K562 (cell line): ENCODE measurements around the gene PLCG2. TPM values are rescaled to one million over a fixed set of nuclear protein-coding genes. Genes with fewer than 3 reads are reported as not detected.

Experiments
- CHD4 ChIP-seq: fragments of 200-600 bp; sonication (generic); IDR thresholded peaks from 3 replicates; pipeline ENCODE4 v1.6.1; 2012; ENCODE audit warnings: low read depth, mild to moderate bottlenecking, mixed read lengths, low read length, inconsistent platforms; ENCODE audit not compliant: insufficient read depth, insufficient replicate concordance, poor library complexity, severe bottlenecking
- CREB5 ChIP-seq: fragments of 250-450 bp; sonication (Bioruptor Pico); IDR thresholded peaks from 2 replicates; pipeline ENCODE4 v1.5.0; 2020; ENCODE audit warnings: mild to moderate bottlenecking
- E2F5 ChIP-seq: sonication (generic); formaldehyde crosslinking; IDR thresholded peaks from 2 replicates; pipeline ENCODE4 v1.8.0; 2022; ENCODE audit warnings: mild to moderate bottlenecking, missing genetic modification reagents
- ETV1 ChIP-seq: fragments of 450-650 bp; conservative IDR thresholded peaks from 2 replicates; pipeline ENCODE4 v1.6.1; 2016; ENCODE audit warnings: missing genetic modification characterization, control low read depth, low read depth, missing compliant biosample characterization
- FOXA3 ChIP-seq, 2 experiments: fragments of 450-650 bp in 1 of 2; sonication (generic) in 1 of 2; formaldehyde crosslinking; IDR thresholded peaks in 1 of 2; conservative IDR thresholded peaks in 1 of 2; 2 replicates each; pipeline versions ENCODE4 v1.4.0 to v1.8.0; 2020 to 2022; ENCODE audit warnings: mild to moderate bottlenecking in 2 of 2, missing genetic modification reagents in 1 of 2
- FOXM1 ChIP-seq, 2 experiments: fragments of 450-650 bp in 1 of 2; sonication (generic) in 1 of 2; formaldehyde crosslinking in 1 of 2; IDR thresholded peaks; 2 replicates each; pipeline versions ENCODE4 v1.6.1 to v1.9.0; 2017 to 2022; ENCODE audit warnings: low read depth in 2 of 2, mild to moderate bottlenecking in 2 of 2, missing genetic modification reagents in 1 of 2, moderate library complexity in 1 of 2
- GMEB1 ChIP-seq: fragments of 250-450 bp; sonication (Bioruptor Pico); IDR thresholded peaks from 2 replicates; pipeline ENCODE4 v1.4.0; 2020; ENCODE audit warnings: mild to moderate bottlenecking
- HNRNPUL1 ChIP-seq: fragments of 200-400 bp; formaldehyde crosslinking; IDR thresholded peaks from 2 replicates; pipeline ENCODE4 v1.6.1; 2017; ENCODE audit warnings: low read length
- MIER1 ChIP-seq: fragments of 450-650 bp; IDR thresholded peaks from 2 replicates; pipeline ENCODE4 v1.6.1; 2016; ENCODE audit warnings: antibody characterized with exemption, mild to moderate bottlenecking, low read depth
- MTA2 ChIP-seq: fragments of 450-650 bp; IDR thresholded peaks from 2 replicates; pipeline ENCODE4 v1.6.1; 2016; ENCODE audit warnings: low read depth
- NFRKB ChIP-seq: fragments of 450-650 bp; IDR thresholded peaks from 2 replicates; pipeline ENCODE4 v1.6.1; 2016; ENCODE audit warnings: low read depth
- NR2C1 ChIP-seq, 2 experiments: fragments of 450-650 bp; IDR thresholded peaks; 2 replicates each; pipeline ENCODE4 v1.6.1; 2017; ENCODE audit warnings: mild to moderate bottlenecking in 2 of 2, antibody characterized with exemption in 1 of 2, inconsistent platforms in 1 of 2, missing compliant biosample characterization in 1 of 2, missing genetic modification characterization in 1 of 2
- RUNX1 ChIP-seq: sonication (generic); IDR thresholded peaks from 2 replicates; pipeline ENCODE4 v1.6.1; 2016; ENCODE audit warnings: antibody characterized with exemption, low read depth
- SAFB ChIP-seq: fragments of 200-400 bp; formaldehyde crosslinking; IDR thresholded peaks from 2 replicates; pipeline ENCODE4 v1.6.1; 2017; ENCODE audit warnings: low read depth, low read length, borderline replicate concordance
- TAF1 ChIP-seq: IDR thresholded peaks from 2 replicates; pipeline ENCODE4 v1.6.1; 2011; ENCODE audit warnings: mild to moderate bottlenecking, low read length, moderate library complexity; ENCODE audit not compliant: insufficient read depth, control insufficient read depth, severe bottlenecking; ENCODE audit errors: extremely low read depth
- THRA ChIP-seq: fragments of 450-650 bp; IDR thresholded peaks from 2 replicates; pipeline ENCODE4 v1.6.1; 2017; ENCODE audit warnings: mild to moderate bottlenecking, moderate library complexity
- ZBTB33 ChIP-seq: sonication (generic); formaldehyde crosslinking; IDR thresholded peaks from 2 replicates; pipeline ENCODE4 v1.8.1; 2023; ENCODE audit warnings: mild to moderate bottlenecking, missing genetic modification reagents
- ZNF41 ChIP-seq: fragments of 250-450 bp; sonication (Bioruptor Pico); conservative IDR thresholded peaks from 2 replicates; pipeline ENCODE4 v1.4.0; 2020; ENCODE audit warnings: mild to moderate bottlenecking
- ZNF668 ChIP-seq: fragments of 250-450 bp; sonication (Bioruptor Pico); IDR thresholded peaks from 2 replicates; pipeline ENCODE4 v1.8.0; 2022; ENCODE audit warnings: mild to moderate bottlenecking, inconsistent platforms
- ZSCAN29 ChIP-seq: fragments of 450-650 bp; IDR thresholded peaks from 2 replicates; pipeline ENCODE4 v1.6.1; 2017
- polyA plus RNA-seq, 8 experiments: library from polyadenylated mRNA; depleted of rRNA in 4 of 8; stranded (reverse) in 5 of 8; unstranded in 3 of 8; fragments of >200 nt; fragmentation: Nextera tagmentation in 2 of 8; fragmentation: Illumina TruSeq in 1 of 8; extraction: Ambion mirVana in 2 of 8; extraction: Trizol in 1 of 8; gene quantifications; 2 replicates each; pipeline versions ENCODE4 v1.2.1 to v1.2.3, GENCODE V29; 2011 to 2014; ENCODE audit warnings: inconsistent platforms in 1 of 8, missing spikeins in 1 of 8
- total RNA-seq, 7 experiments: library from RNA; depleted of rRNA in 6 of 7; stranded (reverse); fragments of >200 nt in 6 of 7; fragmentation: Illumina TruSeq in 2 of 7; extraction: Trizol in 2 of 7; gene quantifications; 2 replicates each; pipeline versions ENCODE4 v1.2.1 to v1.2.3, GENCODE V29; 2011 to 2021; ENCODE audit warnings: low replicate concordance in 1 of 7

Gene PLCG2
- total and polyA plus RNA-seq, 9 of the 15 experiments (the other 6 are each of a cell fraction or from before 2014, with no cell fraction given): 0.94 to 7.1 (median 3.1) TPM

GRCh38 chr16:81737885-81738536, 41.1 kb upstream of the PLCG2 start (continued):
- no peak for TF ChIP-seq MIER1
- TF ChIP-seq ZNF41: no peak
- no peak for TF ChIP-seq HNRNPUL1
- TF ChIP-seq GMEB1 (CRISPR knock-in tag): no peak
- TF ChIP-seq NFRKB: no peak
- TF ChIP-seq CREB5 (CRISPR knock-in tag): no peak
- TF ChIP-seq SAFB: no peak
- TF ChIP-seq NR2C1 (IDR thresholded peaks at IDR 0.05): no peak
- TF ChIP-seq NR2C1 (tag; IDR thresholded peaks at IDR 0.05): no peak
- no peak for TF ChIP-seq ZNF668
- TF ChIP-seq ZSCAN29: no peak
- TF ChIP-seq ETV1 (tag): no peak
- TF ChIP-seq FOXA3 (CRISPR knock-in tag; conservative IDR thresholded peaks at IDR 0.05 in 1 of 2, IDR thresholded peaks at IDR 0.05 in 1 of 2): no peak
- TF ChIP-seq E2F5 (CRISPR knock-in tag): no peak
- TF ChIP-seq THRA: no peak
- TF ChIP-seq TAF1: no peak
- TF ChIP-seq MTA2: no peak
- TF ChIP-seq FOXM1 (IDR thresholded peaks at IDR 0.05; ENCODE audit: low read depth): 0 out of 2 replicates have a peak, but pooled peaks have one; percentile 42
- no peak for TF ChIP-seq FOXM1 (CRISPR knock-in tag; IDR thresholded peaks at IDR 0.05; ENCODE audit: low read depth)
- no peak for TF ChIP-seq ZBTB33 (CRISPR knock-in tag)
- TF ChIP-seq CHD4: peak; percentile 71
- TF ChIP-seq RUNX1: no peak
